D721Med (cell line): Measurements from ENCODE around the gene CST9.

Experiments
- DNase-seq: peaks from one replicate; pipeline ENCODE4 v3.0.0; 2011; ENCODE audit warnings: low spot score; ENCODE audit not compliant: insufficient read length
- FAIRE-seq: peaks from 2 replicates; lab custom pipeline; 2011; peaks lifted over from hg19 to GRCh38; lab: Jason Lieb, UNC
- CTCF ChIP-seq: IDR thresholded peaks from 2 replicates; pipeline ENCODE4 v1.5.1; 2012; ENCODE audit warnings: mild to moderate bottlenecking, control low read depth; ENCODE audit not compliant: insufficient read depth; ENCODE audit errors: missing control alignments

Gene CST9

GRCh38 chr20:23554401-23554800 lies 51.3 kb downstream of the CST9 start:
- DNase-seq (no peak), FAIRE-seq (no peak)
- no peak for TF ChIP-seq CTCF
